Prostate gland (tissue), 2 donors: ENCODE results near the gene ACOX1. TPM values are rescaled to one million over a fixed set of nuclear protein-coding genes. Genes with fewer than 3 reads are reported as not detected.

Experiments used
- DNase-seq: peaks from one replicate; pipeline ENCODE4 v3.0.0-alpha.2; 2019; ENCODE audit warnings: low spot score
- H3K27ac ChIP-seq, 2 donors: fragments of 200-600 bp; sonication (generic); 2 replicates each; pipeline ENCODE4 v1.5.1; 2017 to 2019
- H3K27me3 ChIP-seq: fragments of 200-600 bp; sonication (generic); replicated peaks from 2 replicates; pipeline ENCODE4 v1.5.1; 2019; ENCODE audit not compliant: insufficient read depth
- H3K36me3 ChIP-seq, 2 donors: fragments of 200-600 bp; sonication (generic); 1 replicate in 1 of 2; 2 replicates in 1 of 2; pipeline versions ENCODE4 v1.5.1 to v1.8.1; 2017 to 2019
- H3K4me1 ChIP-seq: fragments of 200-600 bp; sonication (generic); replicated peaks from 2 replicates; pipeline ENCODE4 v1.5.1; 2019
- H3K4me3 ChIP-seq, 2 donors: fragments of 200-600 bp; sonication (generic); 2 replicates each; pipeline ENCODE4 v1.5.1; 2017 to 2019
- H3K9me3 ChIP-seq: fragments of 200-600 bp; sonication (generic); 2 replicates; pipeline ENCODE4 v1.5.1; 2017
- POLR2A ChIP-seq: fragments of 450-650 bp; IDR thresholded peaks from one replicate; pipeline ENCODE4 v1.6.1; 2016; ENCODE audit warnings: antibody characterized with exemption, mild to moderate bottlenecking
- POLR2AphosphoS5 ChIP-seq: sonication (generic); formaldehyde crosslinking; IDR thresholded peaks from one replicate; pipeline ENCODE4 v1.6.1; 2017; ENCODE audit warnings: antibody characterized with exemption
- WGBS: methylation state at CpG from one replicate; pipeline ENCODE4 v1.1.5; 2018; 5-methylcytosine and 5-hydroxymethylcytosine counted together
- intact Hi-C: fragments of 100-400 bp; cut with DNase I; formaldehyde crosslinking; loops from one replicate; pipeline ENCODE4 v1.14.2; 2022
- total RNA-seq, 2 donors: library from RNA; depleted of rRNA; stranded (reverse); fragments of >200 nt; gene quantifications; one replicate each; pipeline ENCODE4 v1.1.0, GENCODE V29; 2016
- TF ChIP-seq, protein P1 (sequence below), 4 experiments: fragments of 200-600 bp in 2 of 4; fragments of 450-650 bp in 2 of 4; sonication (generic) in 2 of 4; IDR thresholded peaks; 1 replicate in 3 of 4; 2 replicates in 1 of 4; pipeline ENCODE4 v1.5.1; 2016 to 2019; ENCODE audit warnings: antibody characterized with exemption in 4 of 4, mild to moderate bottlenecking in 2 of 4, moderate library complexity in 2 of 4

ACOX1 gene
- total RNA-seq, 2 donors from 2014 or later = 75.5 to 79.0 TPM

DNA sequence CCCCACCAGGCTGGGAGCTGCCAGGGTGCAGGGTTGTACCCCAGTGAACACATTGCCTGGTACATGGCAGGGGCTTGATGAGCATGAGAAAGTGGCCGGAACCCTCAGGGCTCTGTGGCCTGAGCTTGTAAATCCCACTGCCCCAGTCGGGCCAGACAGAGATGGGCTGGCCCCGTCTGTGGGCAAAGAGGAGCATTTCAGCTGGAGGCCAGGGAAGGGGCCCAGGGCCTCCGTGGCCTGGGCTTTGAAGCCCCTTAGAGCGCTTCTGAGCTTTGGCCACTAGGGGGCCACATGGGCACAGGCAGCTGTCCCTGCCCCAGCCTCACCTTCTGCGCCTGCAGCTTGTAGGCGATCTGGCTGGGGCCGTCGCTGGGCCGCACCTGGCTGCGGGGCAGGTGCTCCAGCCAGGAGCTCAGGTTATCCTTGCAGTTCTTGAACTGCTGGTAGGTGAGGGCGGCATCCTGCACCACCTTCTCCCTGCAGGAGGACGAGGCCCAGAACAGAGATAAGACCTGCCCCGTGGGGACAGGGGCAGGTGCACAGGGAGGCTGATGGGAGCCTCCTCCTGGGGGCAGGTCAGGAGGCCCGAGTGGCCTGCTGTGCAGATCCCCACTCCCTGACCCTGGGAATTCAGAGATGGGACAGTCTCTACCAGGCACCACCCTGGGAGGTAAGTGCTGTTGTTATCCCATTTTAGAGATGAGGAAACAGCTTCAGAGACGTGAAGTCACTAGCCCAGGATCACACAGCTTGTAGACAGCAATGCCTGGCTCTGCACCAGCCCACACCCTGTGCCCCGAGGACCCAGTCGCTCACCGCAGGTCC lies 35.3 kb upstream of the ACOX1 start:
- H3K36me3 ChIP-seq = no peaks in the 10 kb centered on the region
- H3K4me3 ChIP-seq = no peak overlapping the region
- TF ChIP-seq POLR2AphosphoS5 = peak; percentile 35
- TF ChIP-seq, protein P1, sequence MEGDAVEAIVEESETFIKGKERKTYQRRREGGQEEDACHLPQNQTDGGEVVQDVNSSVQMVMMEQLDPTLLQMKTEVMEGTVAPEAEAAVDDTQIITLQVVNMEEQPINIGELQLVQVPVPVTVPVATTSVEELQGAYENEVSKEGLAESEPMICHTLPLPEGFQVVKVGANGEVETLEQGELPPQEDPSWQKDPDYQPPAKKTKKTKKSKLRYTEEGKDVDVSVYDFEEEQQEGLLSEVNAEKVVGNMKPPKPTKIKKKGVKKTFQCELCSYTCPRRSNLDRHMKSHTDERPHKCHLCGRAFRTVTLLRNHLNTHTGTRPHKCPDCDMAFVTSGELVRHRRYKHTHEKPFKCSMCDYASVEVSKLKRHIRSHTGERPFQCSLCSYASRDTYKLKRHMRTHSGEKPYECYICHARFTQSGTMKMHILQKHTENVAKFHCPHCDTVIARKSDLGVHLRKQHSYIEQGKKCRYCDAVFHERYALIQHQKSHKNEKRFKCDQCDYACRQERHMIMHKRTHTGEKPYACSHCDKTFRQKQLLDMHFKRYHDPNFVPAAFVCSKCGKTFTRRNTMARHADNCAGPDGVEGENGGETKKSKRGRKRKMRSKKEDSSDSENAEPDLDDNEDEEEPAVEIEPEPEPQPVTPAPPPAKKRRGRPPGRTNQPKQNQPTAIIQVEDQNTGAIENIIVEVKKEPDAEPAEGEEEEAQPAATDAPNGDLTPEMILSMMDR (IDR thresholded peaks at IDR 0.05) = peak; percentile 82 to 95 (median 91)
- TF ChIP-seq POLR2A = no peak
- H3K27ac ChIP-seq = no peak overlapping the region
- peak; percentile 69 for DNase-seq
- WGBS = 25% methylated on average over 19 of the region's 19 CpGs
- H3K9me3 ChIP-seq = no peaks in the 10 kb centered on the region
- H3K4me1 ChIP-seq = no peaks in the 10 kb centered on the region
- no peaks in the 10 kb centered on the region for H3K27me3 ChIP-seq
- intact Hi-C loops = loop anchor here (10.0 kb wide), 1 partner anchor 260 kb away; no protein-coding TSS in a partner anchor

DNA sequence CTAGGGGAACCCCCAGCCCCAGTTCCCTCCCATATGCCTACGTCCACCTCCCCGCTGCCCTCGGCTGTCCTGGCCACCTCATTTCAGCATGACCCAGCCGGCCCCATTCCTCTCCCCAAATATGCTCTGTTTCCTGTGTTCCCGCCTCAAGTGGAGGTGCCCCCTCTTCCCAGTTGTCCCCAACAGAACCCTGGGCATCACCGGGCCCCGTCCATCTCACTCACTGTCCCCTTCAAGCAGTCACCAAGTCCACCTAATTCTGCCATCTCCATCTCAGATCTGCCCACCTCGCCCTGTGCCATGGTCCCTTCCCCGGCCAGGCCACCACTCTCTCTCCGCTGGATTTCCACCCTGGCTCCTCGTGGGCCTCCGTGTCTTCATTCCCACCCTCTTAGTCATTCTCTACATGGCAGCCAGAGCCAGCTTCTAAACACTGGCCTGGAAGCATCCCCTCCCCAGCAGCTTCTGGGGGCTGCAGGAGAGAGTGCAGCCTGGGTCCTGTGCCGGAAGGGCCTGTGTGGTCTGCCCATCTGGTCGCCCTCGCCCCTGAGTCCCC lies 34.5 kb upstream of the ACOX1 start:
- Histone ChIP-seq H3K36me3 (no peaks in the 10 kb centered on the region), H3K27me3 (no peaks in the 10 kb centered on the region), H3K4me1 (no peaks in the 10 kb centered on the region), H3K4me3 (no peak overlapping the region), H3K9me3 (no peaks in the 10 kb centered on the region), H3K27ac (no peak overlapping the region)
- TF ChIP-seq POLR2AphosphoS5 (no peak), POLR2A (no peak)
- TF ChIP-seq, protein P1 (IDR thresholded peaks at IDR 0.05) = no peak
- DNase-seq = no peak
- intact Hi-C loops = loop anchor here (10.0 kb wide), 1 partner anchor 261 kb away; no protein-coding TSS in a partner anchor
- 76% methylated on average over 15 of the region's 15 CpGs for WGBS

DNA sequence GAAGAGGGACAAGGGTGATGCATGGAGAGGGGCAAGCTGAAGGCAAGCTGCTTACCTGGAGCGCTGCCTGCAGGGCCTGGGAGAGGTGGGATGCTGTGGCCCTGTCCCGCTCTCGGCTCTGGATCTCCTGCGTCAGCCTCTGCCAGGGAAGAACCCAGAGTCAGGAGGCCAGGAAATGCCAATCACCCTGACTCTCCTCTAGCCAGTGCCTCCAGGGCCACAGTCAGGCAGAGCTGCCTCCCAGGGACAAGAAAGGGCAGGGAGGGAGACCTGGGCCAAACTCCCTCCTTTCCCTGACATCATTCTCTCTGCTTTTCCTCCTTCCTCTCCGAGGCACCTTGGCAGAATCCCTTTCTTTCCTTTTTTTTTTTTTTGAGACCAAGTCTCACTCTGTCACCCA lies 33.0 kb upstream of the ACOX1 start:
- intact Hi-C loops = loop anchor here (10.0 kb wide), 1 partner anchor 263 kb away; no protein-coding TSS in a partner anchor
- Histone ChIP-seq H3K27ac (no peak overlapping the region), H3K9me3 (no peaks in the 10 kb centered on the region), H3K4me3 (no peak overlapping the region), H3K4me1 (no peaks in the 10 kb centered on the region), H3K27me3 (no peaks in the 10 kb centered on the region), H3K36me3 (no peaks in the 10 kb centered on the region)
- 77% methylated on average over 5 of the region's 5 CpGs for WGBS
- no peak for TF ChIP-seq POLR2A
- TF ChIP-seq, protein P1 (IDR thresholded peaks at IDR 0.05) = no peak
- TF ChIP-seq POLR2AphosphoS5 = no peak
- DNase-seq = no peak

DNA sequence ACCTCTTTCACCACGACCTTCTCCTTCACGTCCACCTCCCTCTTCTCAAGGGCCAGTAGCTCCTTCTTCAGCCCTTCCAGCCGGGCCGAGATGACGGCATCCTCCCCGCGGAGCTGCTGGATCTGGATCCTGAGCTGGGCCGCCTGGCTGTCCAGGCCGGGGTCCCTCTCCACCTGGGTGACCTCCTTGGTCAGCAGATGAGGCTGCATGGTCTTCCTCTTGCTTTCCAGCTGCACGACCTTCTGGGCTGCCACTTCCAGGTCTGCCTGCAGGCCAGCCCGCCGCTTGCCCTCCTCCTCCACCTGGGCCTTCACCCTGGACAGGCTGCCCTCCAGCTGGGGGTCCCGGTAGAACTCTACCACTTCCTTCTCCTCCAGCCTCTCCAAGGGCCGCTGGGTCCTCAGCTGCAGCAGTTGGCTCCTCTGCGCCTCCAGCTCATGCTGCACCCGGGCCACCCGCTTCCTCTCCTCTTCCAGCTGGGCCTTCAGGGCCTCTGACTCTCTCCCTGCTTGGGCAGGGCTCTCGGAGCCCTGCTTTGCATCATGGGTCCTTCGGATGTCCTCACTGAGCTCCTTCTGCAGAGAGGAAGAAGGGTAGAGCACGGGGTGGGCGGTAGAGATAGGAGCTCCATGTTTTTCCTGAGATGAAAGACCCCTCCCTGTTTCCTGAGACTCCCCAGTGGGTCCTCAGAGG lies 31.1 kb upstream of the ACOX1 start:
- Histone ChIP-seq H3K27ac (no peak overlapping the region), H3K4me1 (no peaks in the 10 kb centered on the region), H3K9me3 (no peaks in the 10 kb centered on the region), H3K36me3 (no peaks in the 10 kb centered on the region), H3K27me3 (no peaks in the 10 kb centered on the region), H3K4me3 (no peak overlapping the region)
- DNase-seq = no peak
- 92% methylated on average over 21 of the region's 21 CpGs for WGBS
- intact Hi-C loops = loop anchor here (10.0 kb wide), 1 partner anchor 265 kb away; no protein-coding TSS in a partner anchor
- TF ChIP-seq, protein P1 (IDR thresholded peaks at IDR 0.05) = no peak
- TF ChIP-seq POLR2A = no peak
- TF ChIP-seq POLR2AphosphoS5 = no peak
